Common myeloid progenitor, CD34-positive (primary cell): ENCODE results near the gene ARL5A.
A peak's percentile ranks its signal among the peaks of the same experiment; 100 is the strongest.

Experiments used
- CTCF ChIA-PET: fragments of 350-600 bp; sonication (Branson Sonifier 250); formaldehyde crosslinking; loops from one replicate; lab custom pipeline; 2021; ENCODE audit warnings: antibody characterized with exemption; lab: Charles Lee
- POLR2A ChIA-PET: fragments of 350-600 bp; sonication (Branson Sonifier 250); formaldehyde crosslinking; loops from one replicate; lab custom pipeline; 2021; ENCODE audit warnings: antibody characterized with exemption; lab: Charles Lee
- DNase-seq, 3 donors: peaks; one replicate each; pipeline versions ENCODE4 v3.0.0 to v3.0.0-alpha.2; 2013
- H3K27ac ChIP-seq, 2 experiments: 1 replicate in 1 of 2; 2 replicates in 1 of 2; pipeline ENCODE4 v1.7.0; 2013; ENCODE audit warnings: inconsistent platforms in 2 of 2, low read length in 2 of 2, mild to moderate bottlenecking in 2 of 2, low read depth in 1 of 2, moderate library complexity in 1 of 2; ENCODE audit not compliant: severe bottlenecking in 2 of 2, insufficient read depth in 1 of 2, poor library complexity in 1 of 2
- H3K27me3 ChIP-seq, 5 experiments: replicated peaks in 2 of 5; 1 replicate in 3 of 5; 2 replicates in 2 of 5; pipeline versions ENCODE4 v1.6.1 to v1.7.0; 2013; ENCODE audit warnings: low read length in 4 of 5, mild to moderate bottlenecking in 2 of 5, moderate library complexity in 2 of 5, inconsistent platforms in 1 of 5; ENCODE audit not compliant: insufficient read depth in 5 of 5, control insufficient read depth in 4 of 5
- H3K36me3 ChIP-seq, 4 experiments: 1 replicate in 2 of 4; 2 replicates in 2 of 4; pipeline versions ENCODE4 v1.6.1 to v1.7.0; 2013; ENCODE audit warnings: low read length in 3 of 4, control low read depth in 1 of 4, mild to moderate bottlenecking in 1 of 4; ENCODE audit not compliant: control insufficient read depth in 4 of 4, insufficient read depth in 4 of 4
- H3K4me1 ChIP-seq, 4 experiments: 1 replicate in 3 of 4; 2 replicates in 1 of 4; pipeline versions ENCODE4 v1.6.1 to v1.7.1; 2013; ENCODE audit warnings: low read length in 3 of 4, mild to moderate bottlenecking in 3 of 4, control low read depth in 1 of 4, inconsistent platforms in 1 of 4, moderate library complexity in 1 of 4; ENCODE audit not compliant: control insufficient read depth in 4 of 4, insufficient read depth in 4 of 4; ENCODE audit errors: control extremely low read depth in 1 of 4
- H3K4me3 ChIP-seq, 7 experiments: 1 replicate in 4 of 7; 2 replicates in 3 of 7; pipeline versions ENCODE4 v1.5.1 to v1.7.0; 2013; ENCODE audit warnings: mild to moderate bottlenecking in 7 of 7, low read length in 6 of 7, moderate library complexity in 6 of 7, inconsistent platforms in 2 of 7, low read depth in 2 of 7, control low read depth in 1 of 7; ENCODE audit not compliant: insufficient read depth in 4 of 7, control insufficient read depth in 1 of 7; ENCODE audit errors: extremely low read depth in 1 of 7
- H3K9me3 ChIP-seq, 5 experiments: 1 replicate in 4 of 5; 2 replicates in 1 of 5; pipeline versions ENCODE4 v1.6.1 to v1.7.1; 2013; ENCODE audit warnings: low read length in 4 of 5, mild to moderate bottlenecking in 2 of 5, inconsistent platforms in 1 of 5, low read depth in 1 of 5, moderate library complexity in 1 of 5; ENCODE audit not compliant: control insufficient read depth in 4 of 5, insufficient read depth in 2 of 5; ENCODE audit errors: control extremely low read depth in 1 of 5
- WGBS: methylation state at CpG from one replicate; pipeline ENCODE4 v1.1.5; 2013; ENCODE audit not compliant: insufficient coverage; 5-methylcytosine and 5-hydroxymethylcytosine counted together

The ARL5A gene

DNA sequence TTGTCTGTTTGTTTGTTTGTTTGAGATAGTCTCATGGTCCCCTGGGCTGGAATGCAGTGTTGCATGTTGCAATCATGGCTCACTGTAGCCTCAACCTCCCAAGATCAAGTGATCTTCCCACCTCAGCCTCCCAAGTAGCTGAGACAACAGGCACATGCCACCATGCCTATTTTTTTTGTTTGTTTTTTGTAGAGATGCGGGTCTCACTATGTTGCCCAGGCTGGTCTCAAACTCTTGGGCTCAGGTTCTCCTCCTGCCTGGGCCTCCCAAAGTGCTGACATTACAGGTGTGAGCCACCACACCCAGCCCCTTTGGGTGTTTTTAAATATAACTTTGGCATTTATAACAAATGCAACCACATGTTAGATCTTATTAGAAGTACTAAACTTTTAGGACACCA, 37.5 kb downstream of the ARL5A start:
- DNase-seq = no peak
- POLR2A ChIA-PET = no interaction called here
- Histone ChIP-seq H3K36me3 (peaks cover 0 to 9% (median under 1%) of the 10 kb centered on the region in 4 experiments), H3K27ac (no peak overlapping the region), H3K4me3 (no peak overlapping the region), H3K27me3 (no peaks in the 10 kb centered on the region), H3K9me3 (no peaks in the 10 kb centered on the region), H3K4me1 (no peaks in the 10 kb centered on the region)
- CTCF ChIA-PET = no interaction called here
- no CpG with 5 or more reads among the region's 1 CpG for WGBS

DNA sequence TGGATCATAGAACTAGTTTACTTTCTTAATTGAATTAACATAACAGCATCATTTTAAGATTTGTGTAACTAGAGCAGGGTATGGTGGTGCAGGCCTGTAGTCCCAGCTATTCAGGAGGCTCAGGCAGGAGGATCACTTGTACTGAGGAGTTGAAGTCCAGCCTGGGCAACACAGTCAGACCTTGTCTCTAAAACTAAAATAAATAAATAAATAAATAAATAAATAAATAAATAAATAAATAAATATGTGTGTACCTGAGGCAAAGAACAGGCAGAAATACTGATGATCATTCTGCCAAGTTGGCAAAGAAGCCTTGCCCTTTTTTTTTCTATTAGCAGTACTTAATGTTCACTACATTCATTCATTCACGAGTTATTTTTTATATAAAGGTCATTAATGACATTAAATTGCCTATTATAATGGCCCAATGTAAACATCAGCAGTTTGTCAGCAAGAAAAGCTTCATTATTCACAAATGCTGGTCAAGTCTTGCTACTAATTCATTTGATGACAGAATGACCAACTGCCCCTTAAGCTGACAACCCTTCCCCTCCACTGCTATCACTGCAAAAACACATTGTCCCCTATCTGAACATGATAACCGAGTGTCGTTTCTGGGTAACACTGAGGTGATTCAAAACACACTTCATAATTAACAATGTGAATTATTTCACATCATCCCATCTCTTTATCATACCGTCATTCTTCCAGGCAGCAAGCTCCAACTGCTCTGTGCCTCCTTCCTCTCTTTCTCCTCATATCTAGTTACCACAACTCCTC, 39.0 kb downstream of the ARL5A start:
- Histone ChIP-seq H3K36me3 (peaks cover 2 to 20% (median 7%) of the 10 kb centered on the region in 4 experiments), H3K27me3 (no peaks in the 10 kb centered on the region), H3K4me3 (no peak overlapping the region), H3K27ac (no peak overlapping the region), H3K9me3 (no peaks in the 10 kb centered on the region), H3K4me1 (no peaks in the 10 kb centered on the region)
- 87% methylated on average over 3 of the region's 4 CpGs for WGBS
- DNase-seq = peak in 1 of 3 donors; percentile 8
- CTCF ChIA-PET = interaction anchor here (1.4 to 1.5 kb wide), 2 partner anchors 16 to 17 kb away, joined by 3 to 4 read pairs; no protein-coding TSS in a partner anchor
- POLR2A ChIA-PET = no interaction called here

DNA sequence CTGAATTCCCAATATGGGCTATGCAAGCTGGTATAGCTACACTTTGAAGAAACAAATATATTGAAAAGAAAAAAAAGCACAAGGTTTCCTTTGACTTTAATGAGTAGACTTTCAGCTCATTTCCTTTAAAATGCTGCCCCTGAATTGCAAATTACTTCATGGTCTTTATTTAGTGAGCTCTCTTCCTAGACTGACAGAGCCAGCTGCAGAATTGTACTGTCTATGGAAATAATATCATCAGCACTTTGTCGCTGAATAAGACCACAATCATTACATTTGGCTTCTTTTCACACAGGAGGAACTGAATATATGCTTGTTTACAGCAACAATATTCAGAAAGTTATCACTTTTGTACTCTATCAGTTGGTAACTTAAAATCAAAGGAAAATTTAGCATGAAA, 41.7 kb downstream of the ARL5A start:
- Histone ChIP-seq H3K4me1 (no peaks in the 10 kb centered on the region), H3K4me3 (no peak overlapping the region), H3K27me3 (no peaks in the 10 kb centered on the region), H3K27ac (no peak overlapping the region), H3K9me3 (no peaks in the 10 kb centered on the region), H3K36me3 (peaks cover 2 to 19% (median 9%) of the 10 kb centered on the region in 4 experiments)
- POLR2A ChIA-PET = no interaction called here
- no CpG with 5 or more reads among the region's 1 CpG for WGBS
- CTCF ChIA-PET = interaction anchor here (1.3 kb wide), 1 partner anchor 18 kb away, joined by 3 read pairs; no protein-coding TSS in a partner anchor
- no peak for DNase-seq

GRCh38 chr2:151786077-151786476, 42.1 kb downstream of the ARL5A start:
- POLR2A ChIA-PET = no interaction called here
- H3K27ac ChIP-seq = no peak overlapping the region
- H3K9me3 ChIP-seq = no peaks in the 10 kb centered on the region
- whole genome bisulfite sequencing = 97% methylated on average over 5 of the region's 5 CpGs
- H3K27me3 ChIP-seq = no peaks in the 10 kb centered on the region
- H3K4me3 ChIP-seq = no peak overlapping the region
- no peaks in the 10 kb centered on the region for H3K4me1 ChIP-seq
- CTCF ChIA-PET = interaction anchor here (1.3 kb wide), 1 partner anchor 18 kb away, joined by 3 read pairs; no protein-coding TSS in a partner anchor
- H3K36me3 ChIP-seq = peaks cover 2 to 19% (median 11%) of the 10 kb centered on the region in 4 experiments
- no peak for DNase-seq

DNA sequence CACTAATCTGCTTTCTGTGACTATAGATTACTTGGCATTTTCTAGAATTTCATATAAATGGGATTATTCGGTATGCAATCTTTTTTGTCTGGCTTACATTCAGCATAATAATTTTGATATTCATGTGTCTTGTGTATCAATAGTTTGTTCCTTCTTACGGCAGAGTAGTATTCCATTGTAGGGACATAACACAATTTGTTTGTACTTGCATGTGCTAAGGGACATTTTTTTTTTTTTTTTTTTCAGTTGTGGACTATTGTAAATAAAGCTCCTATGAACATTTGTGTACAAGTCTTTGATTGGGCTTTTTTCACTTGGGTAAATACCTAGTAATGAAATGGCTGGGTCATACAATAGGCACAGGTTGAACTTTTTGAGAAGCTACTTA, 45.1 kb downstream of the ARL5A start:
- H3K36me3 ChIP-seq = peaks cover 2 to 27% (median 14%) of the 10 kb centered on the region in 4 experiments
- ChIA-PET POLR2A (no interaction called here), CTCF (no interaction called here)
- H3K4me1 ChIP-seq = no peaks in the 10 kb centered on the region
- H3K27me3 ChIP-seq = no peaks in the 10 kb centered on the region
- H3K4me3 ChIP-seq = no peak overlapping the region
- H3K27ac ChIP-seq = no peak overlapping the region
- no peak for DNase-seq
- WGBS = 100% methylated on average over 1 of the region's 2 CpGs
- peaks cover 0 to 4% (median 0%) of the 10 kb centered on the region in 5 experiments for H3K9me3 ChIP-seq

DNA sequence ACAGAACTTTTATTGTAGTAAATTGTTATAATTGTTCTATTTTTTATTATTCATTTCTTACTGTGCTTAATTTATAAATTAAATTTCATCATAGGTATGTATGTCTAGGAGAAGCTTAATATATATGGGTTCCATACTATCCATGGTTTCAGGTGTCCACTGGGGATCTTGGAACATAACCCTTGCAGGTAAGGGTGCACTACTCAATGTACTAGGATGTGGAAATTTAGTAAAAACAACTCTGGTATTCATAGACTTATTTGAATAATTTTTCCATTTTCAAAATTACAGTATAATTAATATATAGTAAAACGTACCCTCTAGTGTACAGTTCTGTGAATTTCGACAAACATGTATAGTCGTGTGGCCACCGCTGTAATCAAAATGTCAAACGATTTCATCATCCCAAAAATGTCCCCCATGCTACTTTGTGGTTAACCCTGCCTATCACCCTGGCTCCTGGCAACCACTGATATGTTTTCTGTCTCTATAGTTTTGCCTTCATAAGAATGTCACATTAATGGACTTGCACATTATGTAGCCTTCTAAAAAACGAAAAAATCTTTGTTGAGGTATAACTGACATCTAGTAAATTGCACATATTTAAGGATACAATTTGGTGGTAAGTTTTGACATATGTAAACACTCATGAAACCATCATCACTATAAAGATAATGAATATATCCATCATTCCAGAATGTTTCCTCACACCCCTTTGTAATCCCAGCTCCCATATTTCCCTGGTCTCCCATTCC, 45.7 kb downstream of the ARL5A start:
- POLR2A ChIA-PET = no interaction called here
- H3K4me3 ChIP-seq = no peak overlapping the region
- peaks cover 0 to 4% (median 0%) of the 10 kb centered on the region in 5 experiments for H3K9me3 ChIP-seq
- DNase-seq = peak; percentile 13 to 64 (median 33)
- no peak overlapping the region for H3K27ac ChIP-seq
- CTCF ChIA-PET = no interaction called here
- no peaks in the 10 kb centered on the region for H3K27me3 ChIP-seq
- no peaks in the 10 kb centered on the region for H3K4me1 ChIP-seq
- peaks cover 2 to 29% (median 14%) of the 10 kb centered on the region in 4 experiments for H3K36me3 ChIP-seq
- 60% methylated on average over 1 of the region's 6 CpGs for WGBS

GRCh38 chr2:151781642-151782041, 46.6 kb downstream of the ARL5A start:
- no peaks in the 10 kb centered on the region for H3K4me1 ChIP-seq
- CTCF ChIA-PET = no interaction called here
- H3K4me3 ChIP-seq = no peak overlapping the region
- H3K27ac ChIP-seq = no peak overlapping the region
- no peak for DNase-seq
- H3K9me3 ChIP-seq = peaks cover 0 to 4% (median 0%) of the 10 kb centered on the region in 5 experiments
- peaks cover 2 to 37% (median 17%) of the 10 kb centered on the region in 4 experiments for H3K36me3 ChIP-seq
- POLR2A ChIA-PET = no interaction called here
- H3K27me3 ChIP-seq = no peaks in the 10 kb centered on the region
- WGBS = 100% methylated on average over 1 of the region's 4 CpGs
